Stimulated activated CD4-positive, alpha-beta T cell treated with anti-CD3 and anti-CD28 coated beads, Interleukin-15, amount 100 ng/mL, for 1 hour (primary cell): ENCODE data around the gene P2RX3.

Experiments used
- DNase-seq, 2 donors: peaks; one replicate each; pipeline ENCODE4 v3.0.0-alpha.2; 2020; ENCODE audit warnings: low read depth in 1 of 2, low spot score in 1 of 2

The P2RX3 gene

GRCh38 chr11:57368845-57369232 is 30.7 kb downstream of the P2RX3 start:
- no peak for DNase-seq

GRCh38 chr11:57370251-57370650 is 32.1 kb downstream of the P2RX3 start:
- no peak for DNase-seq

- DNase-seq = no peak
Observed at GRCh38 chr11:57370941-57371340, 32.8 kb downstream of the P2RX3 start.

- DNase-seq = no peak
Observed at GRCh38 chr11:57373146-57373545, 35.0 kb downstream of the P2RX3 start.

GRCh38 chr11:57374966-57375365 is 36.8 kb downstream of the P2RX3 start:
- no peak for DNase-seq

- DNase-seq = no peak
Observed at GRCh38 chr11:57375490-57375889, 37.3 kb downstream of the P2RX3 start.

- DNase-seq = no peak
Observed at GRCh38 chr11:57376095-57377090, 38.2 kb downstream of the P2RX3 start.

GRCh38 chr11:57377107-57377506 is 39.0 kb downstream of the P2RX3 start:
- no peak for DNase-seq

GRCh38 chr11:57378186-57378585 is 40.0 kb downstream of the P2RX3 start:
- no peak for DNase-seq

GRCh38 chr11:57379732-57380131 is 41.6 kb downstream of the P2RX3 start:
- DNase-seq = no peak

- no peak for DNase-seq
Observed at GRCh38 chr11:57380975-57381374, 42.8 kb downstream of the P2RX3 start, which contains the start of gene PRG3. TSS of gene PRG3 (minus strand) at chr11:57381150. CDS start at chr11:57380708, 442 bp downstream.

GRCh38 chr11:57386178-57386940 is 48.2 kb downstream of the P2RX3 start:
- no peak for DNase-seq

GRCh38 chr11:57387289-57388030 is 49.3 kb downstream of the P2RX3 start:
- no peak for DNase-seq

- DNase-seq = no peak
Observed at GRCh38 chr11:57390535-57390934, 52.4 kb downstream of the P2RX3 start, which contains the start of gene PRG2. TSS of gene PRG2 (minus strand) at chr11:57390650. CDS start at chr11:57389944, 706 bp downstream.

- no peak for DNase-seq
Observed at GRCh38 chr11:57391111-57391510, 53.0 kb downstream of the P2RX3 start.

- DNase-seq = no peak
Observed at GRCh38 chr11:57391539-57391938, 53.4 kb downstream of the P2RX3 start.

- DNase-seq = no peak
Observed at GRCh38 chr11:57392066-57392762, 54.1 kb downstream of the P2RX3 start.

- DNase-seq = no peak
Observed at GRCh38 chr11:57392763-57393105, 54.6 kb downstream of the P2RX3 start.

GRCh38 chr11:57394203-57394965 is 56.2 kb downstream of the P2RX3 start:
- no peak for DNase-seq
